ENCODE measurements around the gene STRN3.
"Not testable (repeated sequence)": the region's sequence is repeated elsewhere in the genome, so short reads cannot be mapped to it uniquely, and the experiment has no call there.

The STRN3 gene, protein sequence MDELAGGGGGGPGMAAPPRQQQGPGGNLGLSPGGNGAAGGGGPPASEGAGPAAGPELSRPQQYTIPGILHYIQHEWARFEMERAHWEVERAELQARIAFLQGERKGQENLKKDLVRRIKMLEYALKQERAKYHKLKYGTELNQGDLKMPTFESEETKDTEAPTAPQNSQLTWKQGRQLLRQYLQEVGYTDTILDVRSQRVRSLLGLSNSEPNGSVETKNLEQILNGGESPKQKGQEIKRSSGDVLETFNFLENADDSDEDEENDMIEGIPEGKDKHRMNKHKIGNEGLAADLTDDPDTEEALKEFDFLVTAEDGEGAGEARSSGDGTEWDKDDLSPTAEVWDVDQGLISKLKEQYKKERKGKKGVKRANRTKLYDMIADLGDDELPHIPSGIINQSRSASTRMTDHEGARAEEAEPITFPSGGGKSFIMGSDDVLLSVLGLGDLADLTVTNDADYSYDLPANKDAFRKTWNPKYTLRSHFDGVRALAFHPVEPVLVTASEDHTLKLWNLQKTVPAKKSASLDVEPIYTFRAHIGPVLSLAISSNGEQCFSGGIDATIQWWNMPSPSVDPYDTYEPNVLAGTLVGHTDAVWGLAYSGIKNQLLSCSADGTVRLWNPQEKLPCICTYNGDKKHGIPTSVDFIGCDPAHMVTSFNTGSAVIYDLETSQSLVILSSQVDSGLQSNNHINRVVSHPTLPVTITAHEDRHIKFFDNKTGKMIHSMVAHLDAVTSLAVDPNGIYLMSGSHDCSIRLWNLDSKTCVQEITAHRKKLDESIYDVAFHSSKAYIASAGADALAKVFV

GRCh38 chr14:31026077-31026449 lies at the start of gene STRN3:
TSS of gene STRN3 (minus strand) at chr14:31026379. CDS start at chr14:31026185, 194 bp downstream.
- intact Hi-C loops (cut with micrococcal nuclease): loop anchor here (5.0 kb wide), 2 partner anchors 41 to 171 kb away; no protein-coding TSS in a partner anchor
- H3K27me3 Mint-ChIP-seq: no peaks in the 10 kb centered on the region
- no peaks in the 10 kb centered on the region for H3K9me3 Mint-ChIP-seq
- H3K27ac Mint-ChIP-seq: peak within 1 kb of the TSS; percentile 98
- peak within 1 kb of the TSS; percentile 94 for H3K4me3 Mint-ChIP-seq
- H3K4me1 Mint-ChIP-seq (ENCODE audit: low read depth): peaks cover 41% of the 10 kb centered on the region
- H3K36me3 Mint-ChIP-seq (ENCODE audit: low read depth): peaks cover 28% of the 10 kb centered on the region

DNA sequence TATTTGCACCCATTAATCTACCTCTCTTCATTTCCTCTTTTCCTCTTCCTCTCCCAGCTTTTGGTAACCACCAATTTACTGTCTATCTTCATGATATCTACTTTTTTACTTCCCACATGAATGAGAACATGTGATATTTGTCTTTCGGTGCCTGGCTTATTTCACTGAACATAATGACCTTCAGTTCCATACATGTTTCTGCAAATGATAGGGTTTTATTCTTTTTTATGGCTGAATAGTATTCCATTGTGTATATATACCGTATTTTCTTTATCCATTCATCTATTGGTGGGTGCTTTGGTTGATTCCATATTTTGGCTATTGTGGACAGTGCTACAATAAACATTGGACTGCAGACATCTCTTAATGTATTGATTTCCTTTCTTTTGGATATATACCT lies 49.0 kb upstream of the STRN3 start:
- peaks cover 11% of the 10 kb centered on the region for H3K4me1 Mint-ChIP-seq (ENCODE audit: low read depth)
- H3K27me3 Mint-ChIP-seq: no peaks in the 10 kb centered on the region
- intact Hi-C loops (cut with micrococcal nuclease): no loop called here
- no peak overlapping the region for H3K4me3 Mint-ChIP-seq
- no peaks in the 10 kb centered on the region for H3K9me3 Mint-ChIP-seq
- no peak overlapping the region for H3K27ac Mint-ChIP-seq
- H3K36me3 Mint-ChIP-seq (ENCODE audit: low read depth): peaks cover 11% of the 10 kb centered on the region

- peaks cover 6% of the 10 kb centered on the region for H3K4me1 Mint-ChIP-seq (ENCODE audit: low read depth)
- no peak overlapping the region for H3K4me3 Mint-ChIP-seq
- intact Hi-C loops (cut with micrococcal nuclease): no loop called here
- no peak overlapping the region for H3K27ac Mint-ChIP-seq
- H3K27me3 Mint-ChIP-seq: no peaks in the 10 kb centered on the region
- peaks cover 11% of the 10 kb centered on the region for H3K36me3 Mint-ChIP-seq (ENCODE audit: low read depth)
- no peaks in the 10 kb centered on the region for H3K9me3 Mint-ChIP-seq
Observed at GRCh38 chr14:31071151-31071550, 45.0 kb upstream of the STRN3 start.

DNA sequence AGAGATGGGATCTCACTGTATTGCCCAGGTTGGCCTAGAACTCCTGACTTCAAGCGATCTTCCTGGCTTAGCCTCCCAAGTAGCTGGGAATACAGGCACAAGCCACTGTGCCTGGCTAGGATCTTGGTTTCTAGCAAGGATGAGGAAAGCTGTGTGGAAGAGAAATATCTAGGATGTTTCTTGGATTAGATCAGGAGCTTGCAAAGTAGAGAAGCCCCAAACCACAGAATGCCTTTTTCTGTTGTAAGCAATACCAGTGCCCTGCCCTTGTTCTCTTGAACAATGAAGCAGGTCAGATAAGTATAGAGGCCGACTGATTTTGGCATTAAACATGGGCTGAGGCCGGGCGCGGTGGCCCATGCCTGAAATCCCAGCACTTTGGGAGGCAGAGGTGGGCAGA lies 44.3 kb upstream of the STRN3 start:
- Mint-ChIP-seq H3K4me3 (no peak overlapping the region), H3K27ac (no peak overlapping the region), H3K36me3 (ENCODE audit: low read depth) (peaks cover 11% of the 10 kb centered on the region), H3K9me3 (no peaks in the 10 kb centered on the region), H3K4me1 (ENCODE audit: low read depth) (peaks cover 6% of the 10 kb centered on the region), H3K27me3 (no peaks in the 10 kb centered on the region)
- intact Hi-C loops (cut with micrococcal nuclease): no loop called here

DNA sequence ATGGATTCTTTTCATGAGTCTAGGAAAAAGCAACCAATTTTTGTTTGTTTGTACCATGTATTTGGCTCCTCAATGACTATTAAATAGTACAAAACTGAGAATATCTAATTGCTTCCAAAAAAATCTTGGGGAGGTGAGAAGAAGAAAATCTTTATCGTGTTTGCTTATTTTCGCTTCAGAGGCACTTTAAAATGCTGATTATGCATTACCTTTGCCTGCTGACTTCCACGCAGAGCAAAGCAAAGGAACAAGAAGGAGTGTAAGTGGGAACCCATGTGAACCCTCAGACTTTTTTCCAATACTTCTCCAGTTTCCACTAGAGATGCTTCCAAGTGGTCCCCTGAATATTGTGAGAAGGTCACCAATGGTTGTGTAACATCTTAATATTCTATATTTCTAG lies 43.2 kb upstream of the STRN3 start:
- intact Hi-C loops (cut with micrococcal nuclease): loop anchor here (5.0 kb wide), 1 partner anchor 42 kb away; the partner anchor contains the start of genes AP4S1 and STRN3
- Mint-ChIP-seq H3K27ac (no peak overlapping the region), H3K36me3 (ENCODE audit: low read depth) (peaks cover 5% of the 10 kb centered on the region), H3K9me3 (no peaks in the 10 kb centered on the region), H3K4me1 (ENCODE audit: low read depth) (no peaks in the 10 kb centered on the region), H3K4me3 (no peak overlapping the region), H3K27me3 (no peaks in the 10 kb centered on the region)

- H3K9me3 Mint-ChIP-seq: no peaks in the 10 kb centered on the region
- intact Hi-C loops (cut with micrococcal nuclease): loop anchor here (5.0 kb wide), 1 partner anchor 41 kb away; the partner anchor contains the start of genes AP4S1 and STRN3
- H3K4me1 Mint-ChIP-seq (ENCODE audit: low read depth): no peaks in the 10 kb centered on the region
- H3K27ac Mint-ChIP-seq: no peak overlapping the region
- H3K27me3 Mint-ChIP-seq: no peaks in the 10 kb centered on the region
- H3K4me3 Mint-ChIP-seq: no peak overlapping the region
- H3K36me3 Mint-ChIP-seq (ENCODE audit: low read depth): no peaks in the 10 kb centered on the region
Observed at GRCh38 chr14:31068235-31068634, 42.1 kb upstream of the STRN3 start.

GRCh38 chr14:31062908-31063307 lies 36.7 kb upstream of the STRN3 start:
- intact Hi-C loops (cut with micrococcal nuclease); H3K9me3 Mint-ChIP-seq; H3K36me3 Mint-ChIP-seq (ENCODE audit: low read depth); H3K27ac Mint-ChIP-seq; H3K27me3 Mint-ChIP-seq; H3K4me3 Mint-ChIP-seq: not testable (repeated sequence)
- peaks cover 16% of the 10 kb centered on the region for H3K4me1 Mint-ChIP-seq (ENCODE audit: low read depth)

- intact Hi-C loops (cut with micrococcal nuclease): no loop called here
- Mint-ChIP-seq H3K27ac (no peak overlapping the region), H3K4me1 (ENCODE audit: low read depth) (peaks cover 16% of the 10 kb centered on the region), H3K36me3 (ENCODE audit: low read depth) (no peaks in the 10 kb centered on the region), H3K9me3 (no peaks in the 10 kb centered on the region), H3K4me3 (no peak overlapping the region), H3K27me3 (no peaks in the 10 kb centered on the region)
Observed at GRCh38 chr14:31060253-31060875, 34.2 kb upstream of the STRN3 start.

GRCh38 chr14:31059152-31059924 lies 33.2 kb upstream of the STRN3 start:
- intact Hi-C loops (cut with micrococcal nuclease): no loop called here
- Mint-ChIP-seq H3K4me3 (no peak overlapping the region), H3K9me3 (no peaks in the 10 kb centered on the region), H3K27ac (no peak overlapping the region), H3K36me3 (ENCODE audit: low read depth) (no peaks in the 10 kb centered on the region), H3K27me3 (no peaks in the 10 kb centered on the region), H3K4me1 (ENCODE audit: low read depth) (peaks cover 16% of the 10 kb centered on the region)

DNA sequence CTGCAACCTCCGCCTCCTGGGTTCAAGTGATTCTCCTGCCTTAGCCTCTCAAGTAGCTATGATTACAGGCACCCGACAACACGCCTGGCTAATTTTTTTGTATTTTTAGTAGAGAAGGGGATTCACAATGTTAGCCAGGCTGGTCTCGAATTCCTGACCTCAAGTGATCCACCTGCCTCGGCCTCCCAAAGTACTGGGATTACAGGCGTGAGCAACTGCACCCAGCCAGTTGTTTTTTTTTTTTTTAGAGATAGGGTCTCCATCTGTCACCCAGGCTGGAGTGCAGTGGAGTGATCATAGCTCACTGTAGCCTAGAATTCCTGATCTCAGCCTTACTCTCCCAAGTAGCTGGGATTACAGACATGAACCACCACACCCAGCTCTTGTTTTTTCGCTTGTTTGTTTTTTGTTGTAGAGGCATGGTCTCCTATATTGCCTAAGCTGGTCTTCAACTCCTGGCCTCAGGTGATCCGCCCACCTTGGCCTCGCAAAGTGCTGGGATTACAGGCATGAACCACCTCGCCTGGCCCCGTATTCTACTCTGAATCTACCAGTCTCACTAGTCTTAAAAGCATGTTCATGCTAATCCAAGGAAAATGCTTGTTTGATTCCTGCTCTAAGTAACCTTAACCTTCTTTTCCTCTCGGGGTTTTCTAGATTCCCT lies 31.7 kb upstream of the STRN3 start:
- no peaks in the 10 kb centered on the region for H3K27me3 Mint-ChIP-seq
- no peak overlapping the region for H3K27ac Mint-ChIP-seq
- no peaks in the 10 kb centered on the region for H3K9me3 Mint-ChIP-seq
- no peak overlapping the region for H3K4me3 Mint-ChIP-seq
- H3K36me3 Mint-ChIP-seq (ENCODE audit: low read depth): no peaks in the 10 kb centered on the region
- intact Hi-C loops (cut with micrococcal nuclease): no loop called here
- peaks cover 16% of the 10 kb centered on the region for H3K4me1 Mint-ChIP-seq (ENCODE audit: low read depth)

DNA sequence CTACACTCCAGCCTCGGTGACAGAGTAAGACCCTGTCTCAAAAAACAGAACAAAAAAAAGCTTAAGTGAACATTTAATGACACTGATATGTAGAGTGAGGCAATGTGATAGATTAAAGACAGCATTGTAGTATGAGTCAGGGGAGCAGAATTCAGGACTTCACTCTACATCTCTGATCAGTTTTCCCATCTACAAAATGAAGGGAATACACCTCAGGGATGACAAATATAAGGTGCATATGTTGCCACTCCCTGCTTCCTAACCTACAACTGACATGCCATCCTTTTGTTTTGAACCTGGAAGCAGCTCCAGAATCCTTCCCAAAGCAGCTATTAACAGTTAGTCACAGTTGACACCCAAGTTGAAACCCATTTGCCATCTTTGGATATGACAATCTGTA lies 30.9 kb upstream of the STRN3 start:
- no peaks in the 10 kb centered on the region for H3K27me3 Mint-ChIP-seq
- no peaks in the 10 kb centered on the region for H3K9me3 Mint-ChIP-seq

GRCh38 chr14:31052905-31053586 lies 26.9 kb upstream of the STRN3 start:
- H3K36me3 Mint-ChIP-seq (ENCODE audit: low read depth); H3K4me3 Mint-ChIP-seq; intact Hi-C loops (cut with micrococcal nuclease); H3K4me1 Mint-ChIP-seq (ENCODE audit: low read depth); H3K27me3 Mint-ChIP-seq; H3K9me3 Mint-ChIP-seq; H3K27ac Mint-ChIP-seq: not testable (repeated sequence)

More for the DNA sequence above, 30.9 kb upstream of the STRN3 start:
- Mint-ChIP-seq H3K4me1 (ENCODE audit: low read depth) (peaks cover 16% of the 10 kb centered on the region), H3K27ac (no peak overlapping the region), H3K36me3 (ENCODE audit: low read depth) (no peaks in the 10 kb centered on the region), H3K4me3 (no peak overlapping the region)
- intact Hi-C loops (cut with micrococcal nuclease): no loop called here

DNA sequence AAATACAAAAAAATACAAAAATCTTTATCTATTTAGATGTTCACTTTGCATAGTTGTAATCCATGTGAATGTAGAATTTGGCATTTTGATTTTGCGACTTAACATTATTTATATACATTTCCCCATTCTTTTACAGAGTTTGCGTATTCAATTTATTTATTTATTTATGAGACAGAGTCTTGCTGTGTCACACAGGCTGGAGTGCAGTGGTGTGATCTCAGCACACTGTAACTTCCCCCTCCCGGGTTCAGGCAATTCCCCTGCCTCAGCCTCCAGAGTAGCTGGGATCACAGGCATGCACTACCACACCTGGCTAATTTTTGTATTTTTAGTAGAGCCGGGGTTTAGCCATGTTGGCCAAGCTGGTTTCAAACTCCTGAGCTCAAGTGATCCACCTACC lies 25.3 kb upstream of the STRN3 start:
- Mint-ChIP-seq H3K36me3 (ENCODE audit: low read depth) (no peaks in the 10 kb centered on the region), H3K27me3 (no peaks in the 10 kb centered on the region), H3K27ac (no peak overlapping the region), H3K4me1 (ENCODE audit: low read depth) (peaks cover 14% of the 10 kb centered on the region), H3K4me3 (no peak overlapping the region), H3K9me3 (no peaks in the 10 kb centered on the region)
- intact Hi-C loops (cut with micrococcal nuclease): no loop called here
